Heart left ventricle (tissue), 16 donors: ENCODE data around the gene COPS2. TPM values are rescaled to one million over a fixed set of nuclear protein-coding genes. Genes with fewer than 3 reads are reported as not detected.

Experiments used
- ATAC-seq, 4 donors: fragments of 200-7000 bp; cut with Tn5 transposase; one replicate each; pipeline ENCODE4 v1.9.1; 2020 to 2022; ENCODE audit warnings: moderate library complexity in 4 of 4, mild to moderate bottlenecking in 3 of 4, moderate number of reproducible peaks in 1 of 4
- DNase-seq, 5 donors: peaks; one replicate each; pipeline ENCODE4 v3.0.0-alpha.2; 2020
- H3K27ac ChIP-seq, 12 donors: fragments of 200-600 bp; sonication (generic) in 4 of 12; one replicate each; pipeline versions ENCODE4 v1.5.0 to v1.8.0; 2016 to 2022; ENCODE audit warnings: mild to moderate bottlenecking in 2 of 12
- H3K27me3 ChIP-seq, 9 donors: fragments of 200-600 bp; sonication (generic) in 2 of 9; one replicate each; pipeline versions ENCODE4 v1.5.1 to v1.8.0; 2016 to 2022; ENCODE audit warnings: mild to moderate bottlenecking in 3 of 9
- H3K36me3 ChIP-seq, 9 donors: fragments of 200-600 bp; sonication (generic) in 2 of 9; one replicate each; pipeline versions ENCODE4 v1.5.0 to v1.8.0; 2018 to 2022; ENCODE audit warnings: mild to moderate bottlenecking in 2 of 9
- H3K4me1 ChIP-seq, 12 donors: fragments of 200-600 bp; sonication (generic) in 4 of 12; one replicate each; pipeline versions ENCODE4 v1.5.0 to v1.8.0; 2016 to 2022; ENCODE audit warnings: mild to moderate bottlenecking in 3 of 12
- H3K4me3 ChIP-seq, 12 donors: fragments of 200-600 bp; sonication (generic) in 4 of 12; one replicate each; pipeline versions ENCODE4 v1.5.0 to v1.8.0; 2017 to 2022; ENCODE audit warnings: mild to moderate bottlenecking in 9 of 12, moderate library complexity in 4 of 12
- H3K9me3 ChIP-seq, 12 donors: fragments of 200-600 bp; sonication (generic) in 4 of 12; one replicate each; pipeline versions ENCODE4 v1.5.0 to v1.8.0; 2016 to 2022; ENCODE audit warnings: mild to moderate bottlenecking in 1 of 12
- CTCF ChIP-seq, 12 donors: fragments of 200-600 bp; sonication (generic) in 4 of 12; IDR thresholded peaks; one replicate each; pipeline versions ENCODE4 v1.5.0 to v1.8.0; 2018 to 2022; ENCODE audit warnings: antibody characterized with exemption in 12 of 12, mild to moderate bottlenecking in 5 of 12
- POLR2A ChIP-seq, 2 donors: fragments of 450-650 bp; IDR thresholded peaks; one replicate each; pipeline ENCODE4 v1.6.1; 2017; ENCODE audit warnings: antibody characterized with exemption in 2 of 2, mild to moderate bottlenecking in 2 of 2, moderate library complexity in 2 of 2
- WGBS, 4 donors: extraction: QIAGEN DNeasy Blood & Tissue Kit in 2 of 4; methylation state at CpG; one replicate each; pipeline versions ENCODE4 v1.1.5 to v1.1.7; 2013 to 2018; 5-methylcytosine and 5-hydroxymethylcytosine counted together
- intact Hi-C, 10 donors: fragments of 100-400 bp; cut with DNase I; formaldehyde crosslinking; loops; one replicate each; pipeline versions ENCODE4 v1.11.1 to v1.14.2; 2022
- polyA plus RNA-seq, 2 donors: library from polyadenylated mRNA; stranded (reverse); fragments of 200-250 nt; gene quantifications; one replicate each; pipeline ENCODE4 v1.2.3, GENCODE V29; 2013
- total RNA-seq, 9 donors: library from RNA; depleted of rRNA in 2 of 9; stranded (reverse); fragments of >200 nt in 2 of 9; fragmentation: NEBNext Ultra II Directional in 3 of 9; extraction: Animal tissue kit (Norgen Biotek cat#: 25700) in 3 of 9; gene quantifications; one replicate each; pipeline versions ENCODE4 v1.1.0 to v1.2.4, GENCODE V29; 2016 to 2023
- donor health status: ischemic (EF 13 %, LVEDD 7.1; RV severe dilation, severe dysfunction).
- donor health status: healthy with polysubstance abuse.
- donor health status: DM: no; HTN: yes; CAD: no.
- donor health status: DM: no; HTN: no; CAD: no.
- donor health status: ischemic (EF 25% LVEDD 6.9; RV normal size, moderate dysfunction).
- donor health status: ischemic (EF 25% LVEDD 5.7; RV mildly dilated, moderate dysfunction).
- donor health status: healthy.
- donor health status: DM: yes; HTN: yes; CAD: no.
- donor health status: ischemic (EF 35%, LVEDD 5.7; RV mildly dilated, moderate dysfunction).
- donor health status: nonischemic (EF 11% LVEDD 7.7; RV severe dilation, severe dysfunction).
- donor health status: DM: yes; HTN: yes; CAD: no.
- donor health status: PGD.
- donor health status: ischemic (EF 29% LVEDD 5.4; RV normal size, mild dysfunction).
- donor health status: nonischemic (EF 23%, LVEDD 6.1; RV moderate dilation, normal function).

Gene COPS2
- total and polyA plus RNA-seq, 11 donors: 36.4 to 94.4 (median 79.9) TPM

DNA sequence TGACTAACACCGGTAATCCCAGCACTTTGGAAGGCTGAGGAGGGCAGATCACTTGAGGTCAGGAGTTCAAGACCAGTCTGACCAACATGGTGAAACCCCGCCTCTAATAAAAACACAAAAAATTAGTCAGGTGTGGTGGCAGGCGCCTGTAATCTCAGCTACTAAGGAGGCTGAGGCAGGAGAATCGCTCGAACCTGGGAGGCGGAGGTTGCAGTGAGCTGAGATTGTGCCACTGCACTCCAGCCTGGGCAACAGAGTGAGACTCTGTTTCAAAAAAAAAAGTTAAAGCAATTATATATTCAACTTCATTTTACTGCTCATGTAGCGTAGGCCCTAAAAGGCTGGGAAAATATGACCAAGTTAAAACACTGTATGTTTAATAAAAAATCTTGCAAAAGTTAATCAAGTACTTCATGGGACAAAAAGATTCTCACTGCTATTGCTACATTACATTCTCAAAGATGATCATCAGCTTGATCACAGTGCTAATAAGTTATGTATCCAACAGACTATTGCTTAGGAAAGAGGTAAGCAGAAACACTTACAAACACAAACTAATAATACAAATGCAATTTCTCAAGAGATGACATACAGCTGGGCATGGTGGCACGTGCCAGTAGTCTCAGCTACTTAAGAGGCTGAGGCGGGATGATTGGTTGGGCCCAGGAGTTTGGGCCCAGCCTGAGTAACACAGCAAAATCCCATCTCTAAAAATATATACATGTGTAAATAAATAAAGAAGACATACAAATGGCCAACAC, 2.7 kb downstream of the COPS2 start:
- TF ChIP-seq POLR2A (IDR thresholded peaks at IDR 0.05): no peak
- TF ChIP-seq CTCF (IDR thresholded peaks at IDR 0.05): no peak
- ATAC-seq: no peak
- H3K27me3 ChIP-seq: no peaks in the 10 kb centered on the region
- no peaks in the 10 kb centered on the region for H3K9me3 ChIP-seq
- peaks cover 0 to 4% (median 0%) of the 10 kb centered on the region in 9 donors for H3K36me3 ChIP-seq
- peaks cover 0 to 65% (median 40%) of the 10 kb centered on the region in 12 donors for H3K4me1 ChIP-seq
- DNase-seq: no peak
- WGBS, 4 donors: 90 to 94% (median 92%) methylated on average over 9 of the region's 9 CpGs
- intact Hi-C loops: loop anchor here in 2 of 10 donors (5.0 to 10.0 kb wide), 3 partner anchors 108 to 472 kb away; partner anchors contain the start of genes DTWD1 (in 1 of the 2), EID1 (in 1 of the 2), FAM227B (in 1 of the 2) and SECISBP2L (in 1 of the 2)
- no peak overlapping the region for H3K4me3 ChIP-seq
- H3K27ac ChIP-seq: no peak overlapping the region

- Histone ChIP-seq H3K36me3 (peaks cover 0 to 4% (median 0%) of the 10 kb centered on the region in 9 donors), H3K27me3 (no peaks in the 10 kb centered on the region), H3K27ac (no peak overlapping the region), H3K9me3 (no peaks in the 10 kb centered on the region), H3K4me3 (no peak overlapping the region), H3K4me1 (peaks cover 0 to 67% (median 37%) of the 10 kb centered on the region in 12 donors)
- intact Hi-C loops: loop anchor here in 2 of 10 donors (5.0 to 10.0 kb wide), 3 partner anchors 107 to 473 kb away; partner anchors contain the start of genes DTWD1 (in 1 of the 2), EID1 (in 1 of the 2), FAM227B (in 1 of the 2) and SECISBP2L (in 1 of the 2)
- ATAC-seq (no peak), DNase-seq (no peak)
- 72 to 86% (median 81%) methylated on average over 3 of the region's 3 CpGs for WGBS, 4 donors
- TF ChIP-seq CTCF (IDR thresholded peaks at IDR 0.05) (no peak), POLR2A (IDR thresholded peaks at IDR 0.05) (no peak)
Observed at GRCh38 chr15:49151831-49152230, 3.6 kb downstream of the COPS2 start.

- Histone ChIP-seq H3K27me3 (no peaks in the 10 kb centered on the region), H3K27ac (peak overlapping the region in 1 of 12 donors; percentile 16), H3K4me1 (peaks cover 0 to 64% (median 38%) of the 10 kb centered on the region in 12 donors), H3K36me3 (peaks cover 0 to 15% (median 12%) of the 10 kb centered on the region in 9 donors), H3K9me3 (no peaks in the 10 kb centered on the region), H3K4me3 (no peak overlapping the region)
- intact Hi-C loops: loop anchor here in 7 of 10 donors (5.0 to 10.0 kb wide), 7 partner anchors 94 to 856 kb away; partner anchors contain the start of genes SECISBP2L (in 3 of the 7) and EID1 (in 1 of the 7)
- 76 to 93% (median 83%) methylated on average over 1 of the region's 1 CpG for WGBS, 4 donors
- no peak for TF ChIP-seq POLR2A (IDR thresholded peaks at IDR 0.05)
- TF ChIP-seq CTCF (IDR thresholded peaks at IDR 0.05): no peak
- DNase-seq (no peak), ATAC-seq (no peak)
Observed at GRCh38 chr15:49148727-49149126, 6.7 kb downstream of the COPS2 start.

- Histone ChIP-seq H3K27me3 (no peaks in the 10 kb centered on the region), H3K4me1 (peaks cover 0 to 59% (median 34%) of the 10 kb centered on the region in 12 donors), H3K9me3 (no peaks in the 10 kb centered on the region), H3K36me3 (peaks cover 0 to 20% (median 16%) of the 10 kb centered on the region in 9 donors), H3K4me3 (no peak overlapping the region), H3K27ac (peak overlapping the region in 1 of 12 donors; percentile 16)
- no peak for DNase-seq
- ATAC-seq: no peak
- intact Hi-C loops: loop anchor here in 7 of 10 donors (5.0 to 10.0 kb wide), 7 partner anchors 93 to 857 kb away; partner anchors contain the start of genes SECISBP2L (in 3 of the 7) and EID1 (in 1 of the 7)
- TF ChIP-seq POLR2A (IDR thresholded peaks at IDR 0.05) (no peak), CTCF (IDR thresholded peaks at IDR 0.05) (no peak)
- WGBS, 4 donors: 55 to 69% (median 57%) methylated on average over 1 of the region's 1 CpG
Observed at GRCh38 chr15:49148298-49148697, 7.1 kb downstream of the COPS2 start.
